Naive thymus-derived CD4-positive, alpha-beta T cell (primary cell): Measurements from ENCODE around the gene OR1A1. TPM values are rescaled to one million over a fixed set of nuclear protein-coding genes. Genes with fewer than 3 reads are reported as not detected.

Source experiments
- polyA plus RNA-seq, 2 donors: library from polyadenylated mRNA; unstranded; fragments of 300-500 nt; fragmentation: Illumina TruSeq; gene quantifications; one replicate each; pipeline ENCODE4 v1.2.3, GENCODE V29; 2021
- total RNA-seq, 6 experiments: library from RNA in 5 of 6; stranded (reverse) in 5 of 6; gene quantifications; 1 replicate in 5 of 6; 2 replicates in 1 of 6; pipeline ENCODE4 v1.2.3 and lab custom pipeline; 2021 to 2026

OR1A1 gene
- total and polyA plus RNA-seq, 7 experiments from 2014 or later = not detected

Other genes starting within 250 kb of the OR1A1 start
- gene OR1D5, start 144.1 kb upstream of the OR1A1 start, total RNA-seq = not detected
- not detected for gene OR1D5, start 144.1 kb upstream of the OR1A1 start, polyA plus RNA-seq
- not detected for gene OR1D2, start 103.2 kb upstream of the OR1A1 start, total RNA-seq
- not detected for gene OR1D2, start 103.2 kb upstream of the OR1A1 start, polyA plus RNA-seq
- gene OR1G1, start 80.1 kb upstream of the OR1A1 start, total RNA-seq = not detected
- gene OR1G1, start 80.1 kb upstream of the OR1A1 start, polyA plus RNA-seq = not detected
- gene OR1A2, start 10.1 kb upstream of the OR1A1 start, total RNA-seq = not detected
- gene OR1A2, start 10.1 kb upstream of the OR1A1 start, polyA plus RNA-seq = not detected
- gene OR3A1, start 90.7 kb downstream of the OR1A1 start, total RNA-seq = under 1 TPM in 4 of 5 experiments, not detected in 1; 0.17 to 0.49 (median 0.32) TPM
- under 1 TPM in 1 of 2 donors, not detected in 1; 0.67 TPM for gene OR3A1, start 90.7 kb downstream of the OR1A1 start, polyA plus RNA-seq
- gene OR3A2, start 178.6 kb downstream of the OR1A1 start, total RNA-seq = 1 to 10 TPM in 3 of 5 experiments, under 1 TPM in 2; 0.53 to 2.1 (median 1.2) TPM
- under 1 TPM; 0.94 to 0.96 TPM for gene OR3A2, start 178.6 kb downstream of the OR1A1 start, polyA plus RNA-seq
- not detected for gene OR1E1, start 190.7 kb downstream of the OR1A1 start, total RNA-seq
- not detected for gene OR1E1, start 190.7 kb downstream of the OR1A1 start, polyA plus RNA-seq
- not detected for gene OR3A3, start 203.7 kb downstream of the OR1A1 start, total RNA-seq
- gene OR3A3, start 203.7 kb downstream of the OR1A1 start, polyA plus RNA-seq = not detected
- gene OR1E2, start 226.2 kb downstream of the OR1A1 start, total RNA-seq = not detected
- not detected for gene OR1E2, start 226.2 kb downstream of the OR1A1 start, polyA plus RNA-seq